ENCODE data around the gene GSK3B.

GSK3B gene

GRCh38 chr3:120039642-120040610 lies 54.3 kb downstream of the GSK3B start:
- H3K9me3 ChIP-seq (ENCODE audit: control insufficient read depth, insufficient read depth, low read depth, low read length): peaks cover 34% of the 10 kb centered on the region
- no peak overlapping the region for H3K27ac ChIP-seq (ENCODE audit: low read depth, low read length)
- peaks cover 18% of the 10 kb centered on the region; the same call in 1 of the 2 replicates for H3K36me3 ChIP-seq (ENCODE audit: control insufficient read depth, insufficient read depth, low read length)
- no peaks in the 10 kb centered on the region for H3K27me3 ChIP-seq (ENCODE audit: control insufficient read depth, insufficient read depth, low read length)
- H3K4me3 ChIP-seq (ENCODE audit: low read depth, low read length): no peak overlapping the region
- peaks cover 5% of the 10 kb centered on the region; the same call in 1 of the 2 replicates for H3K4me1 ChIP-seq (ENCODE audit: control insufficient read depth, insufficient read depth, low read length)
- no peak overlapping the region for H3K9ac ChIP-seq (ENCODE audit: low read length)

- peaks cover 3% of the 10 kb centered on the region; the same call in 1 of the 2 replicates for H3K9me3 ChIP-seq (ENCODE audit: control insufficient read depth, insufficient read depth, low read depth, low read length)
- H3K9ac ChIP-seq (ENCODE audit: low read length): no peak overlapping the region
- no peak overlapping the region for H3K4me3 ChIP-seq (ENCODE audit: low read depth, low read length)
- H3K27me3 ChIP-seq (ENCODE audit: control insufficient read depth, insufficient read depth, low read length): no peaks in the 10 kb centered on the region
- H3K4me1 ChIP-seq (ENCODE audit: control insufficient read depth, insufficient read depth, low read length): peaks cover 7% of the 10 kb centered on the region
- H3K36me3 ChIP-seq (ENCODE audit: control insufficient read depth, insufficient read depth, low read length): no peaks in the 10 kb centered on the region
- H3K27ac ChIP-seq (ENCODE audit: low read depth, low read length): no peak overlapping the region
Observed at GRCh38 chr3:120033596-120033995, 60.7 kb downstream of the GSK3B start.

GRCh38 chr3:120031561-120031960 lies 62.7 kb downstream of the GSK3B start:
- Histone ChIP-seq H3K9ac (ENCODE audit: low read length) (no peak overlapping the region), H3K27me3 (ENCODE audit: control insufficient read depth, insufficient read depth, low read length) (no peaks in the 10 kb centered on the region), H3K4me3 (ENCODE audit: low read depth, low read length) (no peak overlapping the region), H3K27ac (ENCODE audit: low read depth, low read length) (no peak overlapping the region), H3K9me3 (ENCODE audit: control insufficient read depth, insufficient read depth, low read depth, low read length) (no peaks in the 10 kb centered on the region), H3K4me1 (ENCODE audit: control insufficient read depth, insufficient read depth, low read length) (peaks cover 12% of the 10 kb centered on the region), H3K36me3 (ENCODE audit: control insufficient read depth, insufficient read depth, low read length) (no peaks in the 10 kb centered on the region)

- Histone ChIP-seq H3K4me1 (ENCODE audit: control insufficient read depth, insufficient read depth, low read length) (peaks cover 12% of the 10 kb centered on the region), H3K27me3 (ENCODE audit: control insufficient read depth, insufficient read depth, low read length) (no peaks in the 10 kb centered on the region), H3K27ac (ENCODE audit: low read depth, low read length) (no peak overlapping the region), H3K9me3 (ENCODE audit: control insufficient read depth, insufficient read depth, low read depth, low read length) (no peaks in the 10 kb centered on the region), H3K4me3 (ENCODE audit: low read depth, low read length) (no peak overlapping the region), H3K9ac (ENCODE audit: low read length) (no peak overlapping the region), H3K36me3 (ENCODE audit: control insufficient read depth, insufficient read depth, low read length) (no peaks in the 10 kb centered on the region)
Observed at GRCh38 chr3:120029749-120030148, 64.5 kb downstream of the GSK3B start.

GRCh38 chr3:120028271-120029047 lies 65.8 kb downstream of the GSK3B start:
- Histone ChIP-seq H3K9ac (ENCODE audit: low read length) (no peak overlapping the region), H3K27me3 (ENCODE audit: control insufficient read depth, insufficient read depth, low read length) (no peaks in the 10 kb centered on the region), H3K4me1 (ENCODE audit: control insufficient read depth, insufficient read depth, low read length) (peaks cover 12% of the 10 kb centered on the region), H3K36me3 (ENCODE audit: control insufficient read depth, insufficient read depth, low read length) (no peaks in the 10 kb centered on the region), H3K9me3 (ENCODE audit: control insufficient read depth, insufficient read depth, low read depth, low read length) (no peaks in the 10 kb centered on the region), H3K27ac (ENCODE audit: low read depth, low read length) (peak overlapping the region; percentile 5; the same call in 1 of the 2 replicates), H3K4me3 (ENCODE audit: low read depth, low read length) (no peak overlapping the region)

GRCh38 chr3:120027226-120027625 lies 67.0 kb downstream of the GSK3B start:
- Histone ChIP-seq H3K9ac (ENCODE audit: low read length) (no peak overlapping the region), H3K4me3 (ENCODE audit: low read depth, low read length) (no peak overlapping the region), H3K36me3 (ENCODE audit: control insufficient read depth, insufficient read depth, low read length) (no peaks in the 10 kb centered on the region)

GRCh38 chr3:120025520-120025919 lies 68.7 kb downstream of the GSK3B start:
- Histone ChIP-seq H3K4me1 (ENCODE audit: control insufficient read depth, insufficient read depth, low read length) (peaks cover 12% of the 10 kb centered on the region), H3K4me3 (ENCODE audit: low read depth, low read length) (no peak overlapping the region), H3K9me3 (ENCODE audit: control insufficient read depth, insufficient read depth, low read depth, low read length) (no peaks in the 10 kb centered on the region), H3K27ac (ENCODE audit: low read depth, low read length) (no peak overlapping the region), H3K9ac (ENCODE audit: low read length) (no peak overlapping the region), H3K27me3 (ENCODE audit: control insufficient read depth, insufficient read depth, low read length) (no peaks in the 10 kb centered on the region), H3K36me3 (ENCODE audit: control insufficient read depth, insufficient read depth, low read length) (no peaks in the 10 kb centered on the region)

More at GRCh38 chr3:120027226-120027625, 67.0 kb downstream of the GSK3B start:
- Histone ChIP-seq H3K4me1 (ENCODE audit: control insufficient read depth, insufficient read depth, low read length) (peaks cover 12% of the 10 kb centered on the region), H3K27me3 (ENCODE audit: control insufficient read depth, insufficient read depth, low read length) (no peaks in the 10 kb centered on the region), H3K9me3 (ENCODE audit: control insufficient read depth, insufficient read depth, low read depth, low read length) (no peaks in the 10 kb centered on the region), H3K27ac (ENCODE audit: low read depth, low read length) (no peak overlapping the region)

- no peaks in the 10 kb centered on the region for H3K27me3 ChIP-seq (ENCODE audit: control insufficient read depth, insufficient read depth, low read length)
- H3K4me3 ChIP-seq (ENCODE audit: low read depth, low read length): no peak overlapping the region
- H3K4me1 ChIP-seq (ENCODE audit: control insufficient read depth, insufficient read depth, low read length): peaks cover 7% of the 10 kb centered on the region; the same call in 1 of the 2 replicates
- no peak overlapping the region for H3K9ac ChIP-seq (ENCODE audit: low read length)
- no peaks in the 10 kb centered on the region for H3K36me3 ChIP-seq (ENCODE audit: control insufficient read depth, insufficient read depth, low read length)
- H3K27ac ChIP-seq (ENCODE audit: low read depth, low read length): no peak overlapping the region
- no peaks in the 10 kb centered on the region for H3K9me3 ChIP-seq (ENCODE audit: control insufficient read depth, insufficient read depth, low read depth, low read length)
Observed at GRCh38 chr3:120024103-120024502, 70.1 kb downstream of the GSK3B start.

GRCh38 chr3:120022729-120023128 lies 71.5 kb downstream of the GSK3B start:
- Histone ChIP-seq H3K4me3 (ENCODE audit: low read depth, low read length) (no peak overlapping the region), H3K9ac (ENCODE audit: low read length) (no peak overlapping the region), H3K4me1 (ENCODE audit: control insufficient read depth, insufficient read depth, low read length) (no peaks in the 10 kb centered on the region; the same call in 1 of the 2 replicates), H3K36me3 (ENCODE audit: control insufficient read depth, insufficient read depth, low read length) (no peaks in the 10 kb centered on the region), H3K9me3 (ENCODE audit: control insufficient read depth, insufficient read depth, low read depth, low read length) (no peaks in the 10 kb centered on the region), H3K27ac (ENCODE audit: low read depth, low read length) (no peak overlapping the region), H3K27me3 (ENCODE audit: control insufficient read depth, insufficient read depth, low read length) (no peaks in the 10 kb centered on the region)

- Histone ChIP-seq H3K4me1 (ENCODE audit: control insufficient read depth, insufficient read depth, low read length) (no peaks in the 10 kb centered on the region; the same call in 1 of the 2 replicates), H3K9me3 (ENCODE audit: control insufficient read depth, insufficient read depth, low read depth, low read length) (no peaks in the 10 kb centered on the region), H3K4me3 (ENCODE audit: low read depth, low read length) (no peak overlapping the region), H3K27ac (ENCODE audit: low read depth, low read length) (no peak overlapping the region), H3K27me3 (ENCODE audit: control insufficient read depth, insufficient read depth, low read length) (no peaks in the 10 kb centered on the region), H3K9ac (ENCODE audit: low read length) (no peak overlapping the region), H3K36me3 (ENCODE audit: control insufficient read depth, insufficient read depth, low read length) (no peaks in the 10 kb centered on the region)
Observed at GRCh38 chr3:120021523-120021922, 72.7 kb downstream of the GSK3B start.

- H3K27ac ChIP-seq (ENCODE audit: low read depth, low read length): no peak overlapping the region
- H3K36me3 ChIP-seq (ENCODE audit: control insufficient read depth, insufficient read depth, low read length): no peaks in the 10 kb centered on the region
- no peak overlapping the region for H3K4me3 ChIP-seq (ENCODE audit: low read depth, low read length)
- H3K9me3 ChIP-seq (ENCODE audit: control insufficient read depth, insufficient read depth, low read depth, low read length): no peaks in the 10 kb centered on the region
- no peak overlapping the region for H3K9ac ChIP-seq (ENCODE audit: low read length)
- no peaks in the 10 kb centered on the region; the same call in 1 of the 2 replicates for H3K4me1 ChIP-seq (ENCODE audit: control insufficient read depth, insufficient read depth, low read length)
- H3K27me3 ChIP-seq (ENCODE audit: control insufficient read depth, insufficient read depth, low read length): no peaks in the 10 kb centered on the region
Observed at GRCh38 chr3:120018299-120018698, 75.9 kb downstream of the GSK3B start.

All from HUES6 (cell line).